Measurements from ENCODE around the gene CSNK1G3. TPM values are rescaled to one million over a fixed set of nuclear protein-coding genes. Genes with fewer than 3 reads are reported as not detected.

CSNK1G3 gene
- total RNA-seq, 4 donors from 2014 or later = 31.8 to 84.0 (median 55.9) TPM

GRCh38 chr5:123502120-123502519, 9.9 kb upstream of the CSNK1G3 start:
- Histone ChIP-seq H3K36me3 (no peaks in the 10 kb centered on the region), H3K4me1 (peaks cover 0 to 38% (median 13%) of the 10 kb centered on the region in 4 donors), H3K4me3 (no peak overlapping the region), H3K27ac (peak overlapping the region; percentile 52 to 71 (median 66)), H3K9me3 (no peaks in the 10 kb centered on the region), H3K27me3 (no peaks in the 10 kb centered on the region)
- TF ChIP-seq POLR2AphosphoS5 (IDR thresholded peaks at IDR 0.05) = no peak
- no peak for TF ChIP-seq EP300 (IDR thresholded peaks at IDR 0.05; ENCODE audit: low read depth)
- TF ChIP-seq, protein P1, sequence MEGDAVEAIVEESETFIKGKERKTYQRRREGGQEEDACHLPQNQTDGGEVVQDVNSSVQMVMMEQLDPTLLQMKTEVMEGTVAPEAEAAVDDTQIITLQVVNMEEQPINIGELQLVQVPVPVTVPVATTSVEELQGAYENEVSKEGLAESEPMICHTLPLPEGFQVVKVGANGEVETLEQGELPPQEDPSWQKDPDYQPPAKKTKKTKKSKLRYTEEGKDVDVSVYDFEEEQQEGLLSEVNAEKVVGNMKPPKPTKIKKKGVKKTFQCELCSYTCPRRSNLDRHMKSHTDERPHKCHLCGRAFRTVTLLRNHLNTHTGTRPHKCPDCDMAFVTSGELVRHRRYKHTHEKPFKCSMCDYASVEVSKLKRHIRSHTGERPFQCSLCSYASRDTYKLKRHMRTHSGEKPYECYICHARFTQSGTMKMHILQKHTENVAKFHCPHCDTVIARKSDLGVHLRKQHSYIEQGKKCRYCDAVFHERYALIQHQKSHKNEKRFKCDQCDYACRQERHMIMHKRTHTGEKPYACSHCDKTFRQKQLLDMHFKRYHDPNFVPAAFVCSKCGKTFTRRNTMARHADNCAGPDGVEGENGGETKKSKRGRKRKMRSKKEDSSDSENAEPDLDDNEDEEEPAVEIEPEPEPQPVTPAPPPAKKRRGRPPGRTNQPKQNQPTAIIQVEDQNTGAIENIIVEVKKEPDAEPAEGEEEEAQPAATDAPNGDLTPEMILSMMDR (IDR thresholded peaks at IDR 0.05) = no peak
- DNase-seq = no peak
- in situ Hi-C loops (cut with MboI; ENCODE audit: low pct_ligation_motif_present in 1 of 4, low pct_unique_long_range_greater_than_20kb in 1 of 4, low sequenced_read_pairs in 3 of 4) = no loop called here
- intact Hi-C loops (cut with DNase I; ENCODE audit: low total_unique reads) = no loop called here
- WGBS, 2 donors (ENCODE audit: low coverage in 1 of 2) = 28 to 46% methylated on average over 3 of the region's 3 CpGs

DNA sequence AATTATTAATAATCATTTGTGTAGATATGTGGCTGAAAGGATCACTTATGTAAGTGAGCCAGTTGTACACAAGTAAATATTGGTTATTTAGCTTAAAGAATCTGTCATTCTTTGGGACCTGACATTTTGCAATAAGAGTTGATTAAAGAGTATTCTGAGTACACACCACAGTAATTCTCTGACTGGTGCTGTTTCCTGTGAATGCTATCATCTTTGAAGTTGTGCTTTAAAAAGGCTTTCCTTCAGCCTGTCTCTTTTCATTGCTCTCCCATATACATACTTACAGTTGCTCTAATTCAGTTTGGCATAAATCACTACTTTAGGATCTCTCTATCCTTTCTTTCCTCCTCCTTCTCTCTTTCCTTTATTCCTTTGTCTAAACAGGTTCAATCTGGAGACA, 8.7 kb upstream of the CSNK1G3 start:
- peaks cover 0 to 38% (median 13%) of the 10 kb centered on the region in 4 donors for H3K4me1 ChIP-seq
- no peak for DNase-seq
- peak overlapping the region; percentile 27 to 71 (median 66) for H3K27ac ChIP-seq
- in situ Hi-C loops (cut with MboI; ENCODE audit: low pct_ligation_motif_present in 1 of 4, low pct_unique_long_range_greater_than_20kb in 1 of 4, low sequenced_read_pairs in 3 of 4) (no loop called here), intact Hi-C loops (cut with DNase I; ENCODE audit: low total_unique reads) (no loop called here)
- H3K4me3 ChIP-seq = no peak overlapping the region
- H3K36me3 ChIP-seq = no peaks in the 10 kb centered on the region
- H3K27me3 ChIP-seq = no peaks in the 10 kb centered on the region
- no peak for TF ChIP-seq POLR2AphosphoS5 (IDR thresholded peaks at IDR 0.05)
- TF ChIP-seq POLR2A (IDR thresholded peaks at IDR 0.05) = no peak
- TF ChIP-seq, protein P1 (IDR thresholded peaks at IDR 0.05) = no peak
- no peak for TF ChIP-seq EP300 (IDR thresholded peaks at IDR 0.05; ENCODE audit: low read depth)
- no peaks in the 10 kb centered on the region for H3K9me3 ChIP-seq

GRCh38 chr5:123505633-123506032, 6.3 kb upstream of the CSNK1G3 start:
- H3K27me3 ChIP-seq = no peaks in the 10 kb centered on the region
- H3K9me3 ChIP-seq = no peaks in the 10 kb centered on the region
- H3K36me3 ChIP-seq = no peaks in the 10 kb centered on the region
- H3K4me3 ChIP-seq = no peak overlapping the region
- intact Hi-C loops (cut with DNase I; ENCODE audit: low total_unique reads) = no loop called here
- in situ Hi-C loops (cut with MboI; ENCODE audit: low pct_ligation_motif_present in 1 of 4, low pct_unique_long_range_greater_than_20kb in 1 of 4, low sequenced_read_pairs in 3 of 4) = no loop called here
- TF ChIP-seq POLR2A (IDR thresholded peaks at IDR 0.05) = no peak
- DNase-seq = peak; percentile 31
- peaks cover 0 to 38% (median 13%) of the 10 kb centered on the region in 4 donors for H3K4me1 ChIP-seq
- H3K27ac ChIP-seq = peak overlapping the region in 3 of 4 donors; percentile 31 to 44 (median 35)
- WGBS, 2 donors (ENCODE audit: low coverage in 1 of 2) = 40 to 42% methylated on average over 1 to 2 of the region's 2 CpGs

- TF ChIP-seq POLR2A (IDR thresholded peaks at IDR 0.05) (no peak), POLR2AphosphoS5 (IDR thresholded peaks at IDR 0.05) (no peak), EP300 (IDR thresholded peaks at IDR 0.05; ENCODE audit: low read depth) (no peak)
- TF ChIP-seq, protein P1 (IDR thresholded peaks at IDR 0.05) = no peak
- H3K4me3 ChIP-seq = no peak overlapping the region
- H3K4me1 ChIP-seq = peaks cover 2 to 34% (median 12%) of the 10 kb centered on the region in 4 donors
- no peak for DNase-seq
- intact Hi-C loops (cut with DNase I; ENCODE audit: low total_unique reads) = no loop called here
- H3K9me3 ChIP-seq = no peaks in the 10 kb centered on the region
- no peak overlapping the region for H3K27ac ChIP-seq
- in situ Hi-C loops (cut with MboI; ENCODE audit: low pct_ligation_motif_present in 1 of 4, low pct_unique_long_range_greater_than_20kb in 1 of 4, low sequenced_read_pairs in 3 of 4) = no loop called here
- WGBS, 2 donors (ENCODE audit: low coverage in 1 of 2) = 67 to 70% methylated on average over 1 of the region's 1 CpG
- no peaks in the 10 kb centered on the region for H3K36me3 ChIP-seq
- no peaks in the 10 kb centered on the region for H3K27me3 ChIP-seq
Observed at GRCh38 chr5:123508441-123508840, 3.5 kb upstream of the CSNK1G3 start.

DNA sequence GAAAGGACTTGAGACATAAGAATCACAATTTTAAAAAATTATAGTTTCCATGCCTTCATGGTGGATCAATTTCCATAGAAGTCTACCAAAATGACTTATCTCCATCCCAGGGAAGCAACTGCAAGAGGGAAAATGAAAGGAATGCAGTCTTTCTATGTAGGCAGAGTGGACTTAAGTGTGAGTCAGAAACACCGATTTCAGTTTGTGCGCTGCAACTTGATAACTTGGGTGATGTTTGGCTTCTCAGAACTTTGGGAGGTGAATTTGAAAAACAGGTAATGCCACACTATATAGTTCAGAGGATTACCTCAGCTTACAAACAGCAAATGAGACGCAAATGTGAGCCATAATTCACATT, 708 bp upstream of the CSNK1G3 start:
- intact Hi-C loops (cut with DNase I; ENCODE audit: low total_unique reads) (loop anchor here (5.0 kb wide), 1 partner anchor 89 kb away; the partner anchor contains the start of gene CEP120), in situ Hi-C loops (cut with MboI; ENCODE audit: low pct_ligation_motif_present in 1 of 4, low pct_unique_long_range_greater_than_20kb in 1 of 4, low sequenced_read_pairs in 3 of 4) (no loop called here)
- TF ChIP-seq EP300 (IDR thresholded peaks at IDR 0.05; ENCODE audit: low read depth) (no peak), POLR2AphosphoS5 (IDR thresholded peaks at IDR 0.05) (no peak)
- TF ChIP-seq, protein P1 (IDR thresholded peaks at IDR 0.05) = no peak
- 81 to 82% methylated on average over 3 of the region's 3 CpGs for WGBS, 2 donors (ENCODE audit: low coverage in 1 of 2)
- H3K4me3 ChIP-seq = peak overlapping the region; percentile 32 to 96 (median 88)
- no peaks in the 10 kb centered on the region for H3K9me3 ChIP-seq
- DNase-seq = no peak
- peak overlapping the region; percentile 97 to 99 (median 98) for H3K27ac ChIP-seq
- no peaks in the 10 kb centered on the region for H3K36me3 ChIP-seq
- H3K27me3 ChIP-seq = no peaks in the 10 kb centered on the region
- H3K4me1 ChIP-seq = peaks cover 12 to 36% (median 19%) of the 10 kb centered on the region in 4 donors
